Thoracic aorta (tissue), 2 donors: Measurements from ENCODE around the gene CSK. TPM values are rescaled to one million over a fixed set of nuclear protein-coding genes. Genes with fewer than 3 reads are reported as not detected.

Source experiments
- ATAC-seq: fragments of 150-250 bp; one replicate; pipeline ENCODE4 v1.8.0; 2017; ENCODE audit warnings: low read depth; ENCODE audit not compliant: insufficient number of reproducible peaks, low FRiP score
- DNase-seq: peaks from one replicate; pipeline ENCODE4 v3.0.0-alpha.2; 2020; ENCODE audit warnings: low spot score
- H3K27ac ChIP-seq, 2 donors: fragments of 200-600 bp; sonication (generic); 1 replicate in 1 of 2; 2 replicates in 1 of 2; pipeline ENCODE4 v1.5.1; 2016; ENCODE audit warnings: mild to moderate bottlenecking in 2 of 2, moderate library complexity in 2 of 2
- H3K27me3 ChIP-seq: fragments of 200-600 bp; sonication (generic); replicated peaks from 2 replicates; pipeline ENCODE4 v1.6.0; 2016; ENCODE audit warnings: mild to moderate bottlenecking; ENCODE audit not compliant: insufficient read depth
- H3K36me3 ChIP-seq: fragments of 200-600 bp; sonication (generic); one replicate; pipeline ENCODE4 v1.5.1; 2016
- H3K4me1 ChIP-seq, 2 donors: fragments of 200-600 bp; sonication (generic); 1 replicate in 1 of 2; 2 replicates in 1 of 2; pipeline versions ENCODE4 v1.5.1 to v1.6.0; 2016; ENCODE audit warnings: low read depth in 2 of 2, mild to moderate bottlenecking in 1 of 2; ENCODE audit not compliant: control insufficient read depth in 1 of 2
- H3K4me3 ChIP-seq: fragments of 200-600 bp; sonication (generic); 2 replicates; pipeline ENCODE4 v1.5.1; 2016; ENCODE audit warnings: mild to moderate bottlenecking
- H3K9me3 ChIP-seq: fragments of 200-600 bp; sonication (generic); 2 replicates; pipeline ENCODE4 v1.5.1; 2016
- CTCF ChIP-seq: fragments of 200-600 bp; sonication (generic); IDR thresholded peaks from one replicate; pipeline ENCODE4 v1.5.1; 2019; ENCODE audit warnings: antibody characterized with exemption
- total RNA-seq, 2 donors: library from RNA; depleted of rRNA; stranded (reverse); fragments of >200 nt; gene quantifications; one replicate each; pipeline versions ENCODE4 v1.1.0 to v1.2.3, GENCODE V29; 2016

The CSK gene
- total RNA-seq, 2 donors from 2014 or later: 32.7 to 61.6 TPM

- no peak for DNase-seq
- Histone ChIP-seq H3K4me3 (no peak overlapping the region), H3K27ac (no peak overlapping the region), H3K36me3 (no peaks in the 10 kb centered on the region), H3K9me3 (no peaks in the 10 kb centered on the region), H3K4me1 (no peaks in the 10 kb centered on the region), H3K27me3 (no peaks in the 10 kb centered on the region)
- TF ChIP-seq CTCF: no peak
- ATAC-seq: no peak
Observed at GRCh38 chr15:74833376-74834107, 51.7 kb downstream of the CSK start.

GRCh38 chr15:74835312-74835823 lies 53.5 kb downstream of the CSK start:
- no peak for ATAC-seq
- H3K36me3 ChIP-seq: no peaks in the 10 kb centered on the region

GRCh38 chr15:74836846-74837245 lies 55.0 kb downstream of the CSK start:
- Histone ChIP-seq H3K27me3 (no peaks in the 10 kb centered on the region), H3K4me3 (no peak overlapping the region), H3K36me3 (no peaks in the 10 kb centered on the region), H3K9me3 (no peaks in the 10 kb centered on the region), H3K27ac (no peak overlapping the region), H3K4me1 (peaks cover 2 to 3% of the 10 kb centered on the region in 2 donors)
- no peak for ATAC-seq
- no peak for TF ChIP-seq CTCF
- no peak for DNase-seq

More at GRCh38 chr15:74835312-74835823, 53.5 kb downstream of the CSK start:
- no peaks in the 10 kb centered on the region for H3K4me1 ChIP-seq
- peak; percentile 42 for TF ChIP-seq CTCF
- H3K27me3 ChIP-seq: no peaks in the 10 kb centered on the region
- no peak overlapping the region for H3K27ac ChIP-seq
- DNase-seq: no peak
- H3K9me3 ChIP-seq: no peaks in the 10 kb centered on the region
- H3K4me3 ChIP-seq: no peak overlapping the region

GRCh38 chr15:74837482-74838136 lies 55.7 kb downstream of the CSK start:
- Histone ChIP-seq H3K27ac (no peak overlapping the region), H3K9me3 (no peaks in the 10 kb centered on the region), H3K27me3 (no peaks in the 10 kb centered on the region), H3K36me3 (no peaks in the 10 kb centered on the region), H3K4me1 (peaks cover 7 to 11% of the 10 kb centered on the region in 2 donors), H3K4me3 (no peak overlapping the region)
- ATAC-seq (no peak), DNase-seq (no peak)
- no peak for TF ChIP-seq CTCF

GRCh38 chr15:74838137-74838516 lies 56.2 kb downstream of the CSK start:
- Histone ChIP-seq H3K4me1 (peaks cover 7 to 11% of the 10 kb centered on the region in 2 donors), H3K9me3 (no peaks in the 10 kb centered on the region), H3K36me3 (no peaks in the 10 kb centered on the region), H3K4me3 (no peak overlapping the region), H3K27me3 (no peaks in the 10 kb centered on the region), H3K27ac (no peak overlapping the region)
- no peak for DNase-seq
- TF ChIP-seq CTCF: no peak
- no peak for ATAC-seq
